ENCODE data around the gene UFM1. TPM values are rescaled to one million over a fixed set of nuclear protein-coding genes. Genes with fewer than 3 reads are reported as not detected.
"Not testable (repeated sequence)": the region's sequence is repeated elsewhere in the genome, so short reads cannot be mapped to it uniquely, and the experiment has no call there.

Gene UFM1
- total RNA-seq, 2 experiments from 2014 or later = 29.6 to 37.6 TPM

DNA sequence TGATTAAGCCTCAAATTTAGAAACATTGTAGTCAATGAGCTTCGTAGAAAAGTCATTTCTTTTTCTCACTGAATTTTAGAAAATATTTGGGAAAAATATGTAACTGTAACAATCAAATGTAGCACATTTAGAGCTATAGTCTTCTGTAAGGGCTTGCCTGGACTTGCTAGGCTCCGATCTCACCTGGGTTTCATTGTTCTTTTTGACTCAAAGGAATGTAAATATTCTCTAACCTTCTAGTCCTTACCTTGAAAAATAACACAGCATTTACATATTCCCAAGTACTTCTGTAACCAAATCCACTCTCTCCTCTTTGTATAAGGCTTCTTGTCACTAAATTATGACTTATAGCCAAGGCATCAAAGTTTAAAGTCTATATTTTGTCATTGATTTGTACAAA lies 2.9 kb upstream of the UFM1 start:
- Mint-ChIP-seq H3K9me3 (ENCODE audit: low read depth) (no peaks in the 10 kb centered on the region), H3K27me3 (no peaks in the 10 kb centered on the region), H3K4me3 (no peak overlapping the region), H3K36me3 (peaks cover 9% of the 10 kb centered on the region), H3K27ac (no peak overlapping the region), H3K4me1 (peaks cover 22% of the 10 kb centered on the region)
- ATAC-seq (no peak), DNase-seq (no peak)
- CTCF ChIA-PET = no interaction called here

GRCh38 chr13:38348861-38349389 lies 726 bp upstream of the UFM1 start:
- Mint-ChIP-seq H3K36me3 (peaks cover 16% of the 10 kb centered on the region), H3K4me1 (peaks cover 28% of the 10 kb centered on the region)

GRCh38 chr13:38350114-38350617 lies 515 bp downstream of the UFM1 start:
- no peaks in the 10 kb centered on the region for H3K27me3 Mint-ChIP-seq
- CTCF ChIA-PET = interaction anchor here (3.3 kb wide), 1 partner anchor 9 kb away, joined by 9 read pairs; no protein-coding TSS in a partner anchor
- DNase-seq (peak; percentile 75), ATAC-seq (peak; percentile 40)
- H3K9me3 Mint-ChIP-seq (ENCODE audit: low read depth) = no peaks in the 10 kb centered on the region
- peak overlapping the region; percentile 99 for H3K27ac Mint-ChIP-seq
- peaks cover 30% of the 10 kb centered on the region for H3K4me1 Mint-ChIP-seq
- H3K4me3 Mint-ChIP-seq = peak overlapping the region; percentile 96
- peaks cover 18% of the 10 kb centered on the region for H3K36me3 Mint-ChIP-seq

More at GRCh38 chr13:38348861-38349389, 726 bp upstream of the UFM1 start:
- Mint-ChIP-seq H3K9me3 (ENCODE audit: low read depth) (no peaks in the 10 kb centered on the region), H3K4me3 (peak overlapping the region; percentile 96), H3K27me3 (no peaks in the 10 kb centered on the region), H3K27ac (peak overlapping the region; percentile 99)
- ATAC-seq (peak; percentile 29), DNase-seq (peak; percentile 41)
- CTCF ChIA-PET = interaction anchor here (3.3 kb wide), 1 partner anchor 10 kb away, joined by 9 read pairs; no protein-coding TSS in a partner anchor

DNA sequence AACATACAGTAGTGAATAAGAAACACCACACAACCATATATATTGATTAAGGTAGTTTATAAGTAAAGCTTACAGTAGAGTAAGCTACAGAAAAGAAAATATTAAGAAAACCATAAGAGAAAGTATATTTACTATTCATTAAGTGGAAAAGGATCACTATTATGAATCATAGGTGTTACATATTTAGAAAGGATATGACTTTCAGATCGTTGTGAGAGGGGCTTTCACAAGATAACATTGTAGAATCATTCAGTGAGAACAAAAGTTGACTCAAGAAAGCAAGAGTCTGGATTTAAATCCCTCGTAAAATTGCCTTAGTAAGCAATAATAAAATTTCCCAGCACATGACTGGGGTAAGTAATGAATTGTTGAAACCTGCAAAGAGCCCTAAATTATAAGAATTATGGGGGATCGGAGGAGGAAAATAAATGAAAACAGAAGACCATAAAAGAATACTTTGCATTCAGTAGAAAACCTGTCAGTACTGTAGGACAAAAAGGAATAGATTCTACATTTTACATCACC lies 6.0 kb downstream of the UFM1 start:
- Mint-ChIP-seq H3K36me3 (peaks cover 30% of the 10 kb centered on the region), H3K4me1 (peaks cover 21% of the 10 kb centered on the region), H3K9me3 (ENCODE audit: low read depth) (no peaks in the 10 kb centered on the region), H3K4me3 (no peak overlapping the region), H3K27ac (no peak overlapping the region), H3K27me3 (no peaks in the 10 kb centered on the region)
- ATAC-seq = no peak
- CTCF ChIA-PET = no interaction called here
- no peak for DNase-seq

GRCh38 chr13:38358684-38359083 lies 9.0 kb downstream of the UFM1 start:
- ATAC-seq = no peak
- CTCF ChIA-PET = interaction anchor here (2.1 kb wide), 1 partner anchor 10 kb away, joined by 9 read pairs; the partner anchor contains the start of gene UFM1
- no peak overlapping the region for H3K27ac Mint-ChIP-seq
- no peaks in the 10 kb centered on the region for H3K9me3 Mint-ChIP-seq (ENCODE audit: low read depth)
- no peak for DNase-seq
- H3K36me3 Mint-ChIP-seq = peaks cover 35% of the 10 kb centered on the region
- H3K27me3 Mint-ChIP-seq = no peaks in the 10 kb centered on the region
- peaks cover 4% of the 10 kb centered on the region for H3K4me1 Mint-ChIP-seq
- H3K4me3 Mint-ChIP-seq = no peak overlapping the region

- DNase-seq (no peak), ATAC-seq (no peak)
- Mint-ChIP-seq H3K36me3 (peaks cover 27% of the 10 kb centered on the region), H3K27ac (no peak overlapping the region), H3K4me3 (no peak overlapping the region), H3K4me1 (peaks cover 2% of the 10 kb centered on the region), H3K27me3 (no peaks in the 10 kb centered on the region), H3K9me3 (ENCODE audit: low read depth) (no peaks in the 10 kb centered on the region)
- CTCF ChIA-PET = no interaction called here
These were observed 12.1 kb downstream of the UFM1 start for GRCh38 chr13:38361542-38362262.

GRCh38 chr13:38363219-38363618 lies 13.6 kb downstream of the UFM1 start:
- Mint-ChIP-seq H3K27ac (no peak overlapping the region), H3K27me3 (no peaks in the 10 kb centered on the region), H3K4me3 (no peak overlapping the region), H3K4me1 (peaks cover 2% of the 10 kb centered on the region), H3K9me3 (ENCODE audit: low read depth) (no peaks in the 10 kb centered on the region), H3K36me3 (peaks cover 27% of the 10 kb centered on the region)
- no peak for ATAC-seq
- DNase-seq = no peak
- CTCF ChIA-PET = no interaction called here

- ATAC-seq; CTCF ChIA-PET; H3K27me3 Mint-ChIP-seq; H3K27ac Mint-ChIP-seq; H3K4me1 Mint-ChIP-seq; H3K9me3 Mint-ChIP-seq (ENCODE audit: low read depth); H3K4me3 Mint-ChIP-seq; DNase-seq: not testable (repeated sequence)
- H3K36me3 Mint-ChIP-seq = peaks cover 25% of the 10 kb centered on the region
These were observed 14.1 kb downstream of the UFM1 start for GRCh38 chr13:38363746-38364145.

- DNase-seq = no peak
- peaks cover 5% of the 10 kb centered on the region for H3K27me3 Mint-ChIP-seq
- CTCF ChIA-PET = no interaction called here
These were observed 16.0 kb downstream of the UFM1 start for GRCh38 chr13:38365661-38366060.

GRCh38 chr13:38366954-38367645 lies 17.4 kb downstream of the UFM1 start:
- no peak overlapping the region for H3K4me3 Mint-ChIP-seq
- no peaks in the 10 kb centered on the region for H3K9me3 Mint-ChIP-seq (ENCODE audit: low read depth)
- H3K27ac Mint-ChIP-seq = no peak overlapping the region
- no peak for ATAC-seq
- CTCF ChIA-PET = no interaction called here
- no peak for DNase-seq
- peaks cover 11% of the 10 kb centered on the region for H3K36me3 Mint-ChIP-seq
- no peaks in the 10 kb centered on the region for H3K4me1 Mint-ChIP-seq
- peaks cover 10% of the 10 kb centered on the region for H3K27me3 Mint-ChIP-seq

More at GRCh38 chr13:38365661-38366060, 16.0 kb downstream of the UFM1 start:
- no peak for ATAC-seq
- H3K9me3 Mint-ChIP-seq (ENCODE audit: low read depth) = no peaks in the 10 kb centered on the region
- H3K4me1 Mint-ChIP-seq = no peaks in the 10 kb centered on the region
- no peak overlapping the region for H3K27ac Mint-ChIP-seq
- H3K36me3 Mint-ChIP-seq = peaks cover 22% of the 10 kb centered on the region
- no peak overlapping the region for H3K4me3 Mint-ChIP-seq

GRCh38 chr13:38369058-38369457 lies 19.4 kb downstream of the UFM1 start:
- CTCF ChIA-PET = no interaction called here
- DNase-seq (no peak), ATAC-seq (no peak)
- Mint-ChIP-seq H3K36me3 (no peaks in the 10 kb centered on the region), H3K27me3 (peaks cover 12% of the 10 kb centered on the region), H3K4me1 (no peaks in the 10 kb centered on the region), H3K4me3 (no peak overlapping the region), H3K27ac (no peak overlapping the region), H3K9me3 (ENCODE audit: low read depth) (no peaks in the 10 kb centered on the region)

DNA sequence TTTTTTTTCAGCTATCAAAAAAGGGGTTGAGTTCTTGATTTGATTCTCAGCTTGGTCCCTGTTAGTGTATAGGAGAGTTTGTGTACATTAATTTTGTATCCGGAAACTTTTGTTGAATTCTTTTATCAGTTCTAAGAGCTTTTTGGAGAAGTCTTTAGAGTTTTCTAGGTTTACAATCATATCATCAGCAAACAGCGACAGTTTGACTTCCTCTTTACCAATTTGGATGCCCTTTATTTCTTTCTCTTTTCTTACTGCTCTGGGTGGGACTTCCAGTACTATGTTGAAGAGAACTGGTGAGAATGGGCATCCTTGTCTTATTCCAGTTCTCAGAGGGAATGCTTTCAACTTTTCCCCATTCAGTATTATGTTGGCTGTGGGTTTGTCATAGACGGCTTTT lies 20.4 kb downstream of the UFM1 start:
- H3K9me3 Mint-ChIP-seq (ENCODE audit: low read depth); H3K36me3 Mint-ChIP-seq; H3K27ac Mint-ChIP-seq; H3K4me3 Mint-ChIP-seq; CTCF ChIA-PET; H3K4me1 Mint-ChIP-seq; DNase-seq; ATAC-seq: not testable (repeated sequence)
- peaks cover 15% of the 10 kb centered on the region for H3K27me3 Mint-ChIP-seq

DNA sequence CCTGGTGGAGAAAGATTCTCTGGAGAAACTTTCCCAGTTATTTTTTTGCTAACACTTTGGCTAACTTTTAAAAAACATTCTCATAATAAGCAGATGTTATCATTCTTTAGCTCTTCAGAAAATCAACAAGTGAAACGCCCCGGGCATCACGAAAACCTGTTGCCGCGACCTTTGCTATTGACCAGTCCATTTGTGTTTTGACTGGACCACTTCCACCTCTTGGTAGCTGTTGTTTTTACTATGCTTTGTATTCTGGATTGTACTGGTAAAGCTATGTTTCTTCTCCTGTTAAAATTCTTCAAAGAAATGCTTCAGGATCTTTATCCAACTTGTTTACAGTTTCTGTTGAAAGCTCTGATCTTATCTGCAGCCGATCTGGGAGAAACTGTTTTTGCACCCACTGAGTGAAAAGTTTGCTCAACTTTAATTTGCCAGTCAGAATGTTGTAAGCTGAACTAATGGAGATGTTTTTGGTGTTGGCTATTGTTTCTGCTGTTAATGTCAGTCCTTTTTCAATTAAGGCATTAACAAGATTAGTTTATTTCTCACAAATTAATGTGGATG lies 23.3 kb downstream of the UFM1 start:
- Mint-ChIP-seq H3K36me3 (no peaks in the 10 kb centered on the region), H3K4me3 (no peak overlapping the region), H3K9me3 (ENCODE audit: low read depth) (no peaks in the 10 kb centered on the region), H3K27ac (no peak overlapping the region), H3K4me1 (no peaks in the 10 kb centered on the region), H3K27me3 (peaks cover 20% of the 10 kb centered on the region)
- DNase-seq = no peak
- ATAC-seq = no peak
- CTCF ChIA-PET = interaction anchor here (1.0 kb wide), 1 partner anchor 16 kb away, joined by 3 read pairs; no protein-coding TSS in a partner anchor

Data from activated CD8-positive, alpha-beta memory T cell treated with anti-CD3 and anti-CD28 coated beads, Interleukin-2, amount 10 ng/mL, durations not matched to agents 7 days and 5 days (primary cell).